Mesothelial cell of epicardium (in vitro differentiated cells): ENCODE results near the gene MAPRE3. TPM values are rescaled to one million over a fixed set of nuclear protein-coding genes. Genes with fewer than 3 reads are reported as not detected.

Source experiments
- DNase-seq, 2 experiments: peaks; one replicate each; pipeline ENCODE4 v3.0.0; 2021; ENCODE audit warnings: low spot score in 2 of 2; ENCODE audit not compliant: unreplicated experiment in 2 of 2
- H3K27ac Mint-ChIP-seq: 2 replicates; pipeline ENCODE4 v1.8.0; 2021; ENCODE audit warnings: mixed read lengths
- H3K27me3 Mint-ChIP-seq: 2 replicates; pipeline ENCODE4 v1.8.0; 2021; ENCODE audit warnings: low read depth, mixed read lengths
- H3K36me3 Mint-ChIP-seq: 2 replicates; pipeline ENCODE4 v1.8.0; 2021; ENCODE audit warnings: mixed read lengths
- H3K4me1 Mint-ChIP-seq: 2 replicates; pipeline ENCODE4 v1.8.0; 2021; ENCODE audit warnings: mixed read lengths
- H3K4me3 Mint-ChIP-seq: 2 replicates; pipeline ENCODE4 v1.8.0; 2021; ENCODE audit warnings: mild to moderate bottlenecking, moderate library complexity, mixed read lengths
- H3K9me3 Mint-ChIP-seq: 2 replicates; pipeline ENCODE4 v1.8.0; 2021; ENCODE audit warnings: mixed read lengths
- CTCF ChIP-seq: fragments of 200-600 bp; sonication (generic); IDR thresholded peaks from one replicate; pipeline ENCODE4 v1.5.0; 2021; ENCODE audit warnings: antibody characterized with exemption; ENCODE audit not compliant: unreplicated experiment
- total RNA-seq: library from RNA; stranded (reverse); gene quantifications from 3 replicates; pipeline ENCODE4 v1.2.1, GENCODE V29; 2021

Gene MAPRE3
- total RNA-seq, 1 donor from 2014 or later: 14.8 TPM

GRCh38 chr2:26927221-26927620 lies 43.2 kb upstream of the MAPRE3 start:
- no peaks in the 10 kb centered on the region for H3K36me3 Mint-ChIP-seq
- peaks cover 14% of the 10 kb centered on the region for H3K4me1 Mint-ChIP-seq
- no peak overlapping the region for H3K4me3 Mint-ChIP-seq
- H3K27ac Mint-ChIP-seq: no peak overlapping the region
- DNase-seq: no peak
- no peaks in the 10 kb centered on the region for H3K9me3 Mint-ChIP-seq
- no peak for TF ChIP-seq CTCF
- H3K27me3 Mint-ChIP-seq: peaks cover 2% of the 10 kb centered on the region

- DNase-seq: peak in 1 of 2 experiments; percentile 31
- Mint-ChIP-seq H3K9me3 (no peaks in the 10 kb centered on the region), H3K36me3 (no peaks in the 10 kb centered on the region), H3K27ac (no peak overlapping the region), H3K4me1 (no peaks in the 10 kb centered on the region), H3K27me3 (peaks cover 7% of the 10 kb centered on the region), H3K4me3 (no peak overlapping the region)
- TF ChIP-seq CTCF: no peak
Observed at GRCh38 chr2:26932974-26933373, 37.5 kb upstream of the MAPRE3 start.

- Mint-ChIP-seq H3K9me3 (no peaks in the 10 kb centered on the region), H3K27ac (no peak overlapping the region), H3K27me3 (peaks cover 7% of the 10 kb centered on the region), H3K4me3 (no peak overlapping the region), H3K36me3 (no peaks in the 10 kb centered on the region), H3K4me1 (no peaks in the 10 kb centered on the region)
- DNase-seq: peak in 1 of 2 experiments; percentile 34
- no peak for TF ChIP-seq CTCF
Observed at GRCh38 chr2:26933431-26934334, 36.8 kb upstream of the MAPRE3 start.

GRCh38 chr2:26934335-26934724 lies 36.1 kb upstream of the MAPRE3 start:
- Mint-ChIP-seq H3K4me1 (no peaks in the 10 kb centered on the region), H3K36me3 (no peaks in the 10 kb centered on the region), H3K27me3 (peaks cover 7% of the 10 kb centered on the region), H3K27ac (no peak overlapping the region), H3K9me3 (no peaks in the 10 kb centered on the region), H3K4me3 (no peak overlapping the region)
- DNase-seq: no peak
- TF ChIP-seq CTCF: no peak

- Mint-ChIP-seq H3K27me3 (peaks cover 7% of the 10 kb centered on the region), H3K27ac (no peak overlapping the region), H3K36me3 (no peaks in the 10 kb centered on the region), H3K4me1 (no peaks in the 10 kb centered on the region), H3K9me3 (no peaks in the 10 kb centered on the region), H3K4me3 (no peak overlapping the region)
- no peak for TF ChIP-seq CTCF
- DNase-seq: peak in 1 of 2 experiments; percentile 3
Observed at GRCh38 chr2:26934985-26935384, 35.5 kb upstream of the MAPRE3 start.
